B cell (primary cell): ENCODE results near the gene SLAMF6.

Experiments
- EZH2 ChIP-seq: IDR thresholded peaks from 2 replicates; pipeline ENCODE4 v1.6.1; 2012; ENCODE audit warnings: borderline replicate concordance, low read depth, mild to moderate bottlenecking, moderate library complexity, low read length; ENCODE audit not compliant: insufficient read depth, poor library complexity, severe bottlenecking
- TF ChIP-seq, protein P1 (sequence below): fragments of 200-600 bp; IDR thresholded peaks from one replicate; pipeline ENCODE4 v1.8.0; 2022; ENCODE audit warnings: antibody characterized with exemption, mild to moderate bottlenecking

GRCh38 chr1:160494620-160495019 lies 28.4 kb downstream of the SLAMF6 start:
- TF ChIP-seq, protein P1, sequence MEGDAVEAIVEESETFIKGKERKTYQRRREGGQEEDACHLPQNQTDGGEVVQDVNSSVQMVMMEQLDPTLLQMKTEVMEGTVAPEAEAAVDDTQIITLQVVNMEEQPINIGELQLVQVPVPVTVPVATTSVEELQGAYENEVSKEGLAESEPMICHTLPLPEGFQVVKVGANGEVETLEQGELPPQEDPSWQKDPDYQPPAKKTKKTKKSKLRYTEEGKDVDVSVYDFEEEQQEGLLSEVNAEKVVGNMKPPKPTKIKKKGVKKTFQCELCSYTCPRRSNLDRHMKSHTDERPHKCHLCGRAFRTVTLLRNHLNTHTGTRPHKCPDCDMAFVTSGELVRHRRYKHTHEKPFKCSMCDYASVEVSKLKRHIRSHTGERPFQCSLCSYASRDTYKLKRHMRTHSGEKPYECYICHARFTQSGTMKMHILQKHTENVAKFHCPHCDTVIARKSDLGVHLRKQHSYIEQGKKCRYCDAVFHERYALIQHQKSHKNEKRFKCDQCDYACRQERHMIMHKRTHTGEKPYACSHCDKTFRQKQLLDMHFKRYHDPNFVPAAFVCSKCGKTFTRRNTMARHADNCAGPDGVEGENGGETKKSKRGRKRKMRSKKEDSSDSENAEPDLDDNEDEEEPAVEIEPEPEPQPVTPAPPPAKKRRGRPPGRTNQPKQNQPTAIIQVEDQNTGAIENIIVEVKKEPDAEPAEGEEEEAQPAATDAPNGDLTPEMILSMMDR, result no peak
- no peak for TF ChIP-seq EZH2
